Prostate gland (tissue), 2 donors: ENCODE measurements around the gene STK39. TPM values are rescaled to one million over a fixed set of nuclear protein-coding genes. Genes with fewer than 3 reads are reported as not detected.
A peak's percentile ranks its signal among the peaks of the same experiment; 100 is the strongest.

Experiments
- DNase-seq: peaks from one replicate; pipeline ENCODE4 v3.0.0-alpha.2; 2019; ENCODE audit warnings: low spot score
- H3K27ac ChIP-seq, 2 donors: fragments of 200-600 bp; sonication (generic); 2 replicates each; pipeline ENCODE4 v1.5.1; 2017 to 2019
- H3K27me3 ChIP-seq: fragments of 200-600 bp; sonication (generic); replicated peaks from 2 replicates; pipeline ENCODE4 v1.5.1; 2019; ENCODE audit not compliant: insufficient read depth
- H3K36me3 ChIP-seq, 2 donors: fragments of 200-600 bp; sonication (generic); 1 replicate in 1 of 2; 2 replicates in 1 of 2; pipeline versions ENCODE4 v1.5.1 to v1.8.1; 2017 to 2019
- H3K4me1 ChIP-seq: fragments of 200-600 bp; sonication (generic); replicated peaks from 2 replicates; pipeline ENCODE4 v1.5.1; 2019
- H3K4me3 ChIP-seq, 2 donors: fragments of 200-600 bp; sonication (generic); 2 replicates each; pipeline ENCODE4 v1.5.1; 2017 to 2019
- H3K9me3 ChIP-seq: fragments of 200-600 bp; sonication (generic); 2 replicates; pipeline ENCODE4 v1.5.1; 2017
- POLR2A ChIP-seq: fragments of 450-650 bp; IDR thresholded peaks from one replicate; pipeline ENCODE4 v1.6.1; 2016; ENCODE audit warnings: antibody characterized with exemption, mild to moderate bottlenecking
- POLR2AphosphoS5 ChIP-seq: sonication (generic); formaldehyde crosslinking; IDR thresholded peaks from one replicate; pipeline ENCODE4 v1.6.1; 2017; ENCODE audit warnings: antibody characterized with exemption
- WGBS: methylation state at CpG from one replicate; pipeline ENCODE4 v1.1.5; 2018; 5-methylcytosine and 5-hydroxymethylcytosine counted together
- intact Hi-C: fragments of 100-400 bp; cut with DNase I; formaldehyde crosslinking; loops from one replicate; pipeline ENCODE4 v1.14.2; 2022
- total RNA-seq, 2 donors: library from RNA; depleted of rRNA; stranded (reverse); fragments of >200 nt; gene quantifications; one replicate each; pipeline ENCODE4 v1.1.0, GENCODE V29; 2016
- TF ChIP-seq, protein P1 (sequence below), 4 experiments: fragments of 200-600 bp in 2 of 4; fragments of 450-650 bp in 2 of 4; sonication (generic) in 2 of 4; IDR thresholded peaks; 1 replicate in 3 of 4; 2 replicates in 1 of 4; pipeline ENCODE4 v1.5.1; 2016 to 2019; ENCODE audit warnings: antibody characterized with exemption in 4 of 4, mild to moderate bottlenecking in 2 of 4, moderate library complexity in 2 of 4

Gene STK39
- total RNA-seq, 2 donors from 2014 or later, result 32.2 to 54.7 TPM

- Histone ChIP-seq H3K4me3 (no peak overlapping the region), H3K4me1 (peaks cover 2% of the 10 kb centered on the region), H3K36me3 (no peaks in the 10 kb centered on the region), H3K27me3 (no peaks in the 10 kb centered on the region), H3K9me3 (no peaks in the 10 kb centered on the region), H3K27ac (no peak overlapping the region)
- WGBS, result 100% methylated on average over 2 of the region's 2 CpGs
- intact Hi-C loops, result no loop called here
- TF ChIP-seq, protein P1, sequence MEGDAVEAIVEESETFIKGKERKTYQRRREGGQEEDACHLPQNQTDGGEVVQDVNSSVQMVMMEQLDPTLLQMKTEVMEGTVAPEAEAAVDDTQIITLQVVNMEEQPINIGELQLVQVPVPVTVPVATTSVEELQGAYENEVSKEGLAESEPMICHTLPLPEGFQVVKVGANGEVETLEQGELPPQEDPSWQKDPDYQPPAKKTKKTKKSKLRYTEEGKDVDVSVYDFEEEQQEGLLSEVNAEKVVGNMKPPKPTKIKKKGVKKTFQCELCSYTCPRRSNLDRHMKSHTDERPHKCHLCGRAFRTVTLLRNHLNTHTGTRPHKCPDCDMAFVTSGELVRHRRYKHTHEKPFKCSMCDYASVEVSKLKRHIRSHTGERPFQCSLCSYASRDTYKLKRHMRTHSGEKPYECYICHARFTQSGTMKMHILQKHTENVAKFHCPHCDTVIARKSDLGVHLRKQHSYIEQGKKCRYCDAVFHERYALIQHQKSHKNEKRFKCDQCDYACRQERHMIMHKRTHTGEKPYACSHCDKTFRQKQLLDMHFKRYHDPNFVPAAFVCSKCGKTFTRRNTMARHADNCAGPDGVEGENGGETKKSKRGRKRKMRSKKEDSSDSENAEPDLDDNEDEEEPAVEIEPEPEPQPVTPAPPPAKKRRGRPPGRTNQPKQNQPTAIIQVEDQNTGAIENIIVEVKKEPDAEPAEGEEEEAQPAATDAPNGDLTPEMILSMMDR (IDR thresholded peaks at IDR 0.05), result no peak
- TF ChIP-seq POLR2A, result no peak
- no peak for TF ChIP-seq POLR2AphosphoS5
- DNase-seq, result no peak
These were observed 38.7 kb downstream of the STK39 start for GRCh38 chr2:168208652-168209051.

DNA sequence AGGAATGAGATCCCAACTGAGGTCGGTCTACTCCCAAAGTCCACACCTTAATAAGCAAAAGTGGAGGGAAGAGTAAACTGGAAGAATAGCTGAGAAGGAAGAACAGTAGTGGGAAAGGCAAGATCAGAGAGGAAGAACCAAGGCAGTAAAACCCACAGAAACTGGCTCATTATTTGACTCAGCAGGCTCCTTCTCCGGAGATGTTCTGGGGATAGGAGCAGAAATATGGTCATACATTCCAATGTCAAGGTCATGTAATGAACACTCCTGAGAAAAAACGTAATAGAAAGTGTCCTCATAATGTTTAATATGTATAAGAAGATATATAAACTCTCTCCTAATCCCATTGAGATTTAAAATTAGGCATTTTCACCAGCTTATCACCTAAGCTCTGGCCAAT lies 39.5 kb downstream of the STK39 start:
- intact Hi-C loops, result no loop called here

DNA sequence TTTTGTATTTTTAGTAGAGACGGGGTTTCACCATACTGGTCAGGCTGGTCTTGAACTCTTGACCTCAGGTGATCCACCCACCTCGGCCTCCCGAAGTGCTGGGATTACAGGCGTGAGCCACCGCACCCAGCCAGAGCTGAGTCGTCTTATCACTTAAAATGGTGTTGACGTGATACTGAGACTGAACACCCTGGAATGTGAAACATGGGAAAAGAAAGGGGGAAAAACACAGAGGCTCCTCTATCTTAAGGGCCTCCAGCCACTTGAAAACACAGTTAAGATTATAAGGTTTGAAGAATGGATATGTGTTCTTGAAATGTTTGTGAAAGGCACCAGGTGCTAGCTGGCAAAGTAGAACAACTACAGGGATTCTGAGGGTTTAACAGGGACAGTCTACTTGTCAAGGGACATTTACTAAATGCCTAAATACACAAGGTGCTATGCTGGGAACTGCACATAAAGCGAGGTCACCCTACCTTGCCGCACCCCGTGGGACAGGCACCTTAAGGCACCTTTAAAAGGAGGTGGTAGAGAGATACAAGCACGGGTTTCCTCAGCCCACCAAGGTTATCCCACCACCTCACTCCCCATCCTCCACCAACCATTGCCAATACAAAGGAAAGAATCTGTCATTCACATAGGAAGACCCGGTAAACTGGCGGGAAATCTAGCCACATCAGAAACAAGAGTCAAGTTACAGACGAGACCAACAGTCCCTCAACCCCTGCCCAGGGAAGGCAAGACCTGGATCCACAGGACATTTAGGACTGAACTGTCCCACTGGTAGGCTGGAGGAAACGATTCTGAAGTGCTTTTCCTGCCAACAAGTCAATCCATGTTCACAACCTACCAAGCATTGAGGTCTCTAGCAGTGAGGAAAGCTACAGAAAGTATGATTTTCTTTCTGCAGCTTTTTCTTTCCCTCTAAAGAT lies 43.4 kb downstream of the STK39 start:
- H3K36me3 ChIP-seq, result no peaks in the 10 kb centered on the region
- no peak overlapping the region for H3K27ac ChIP-seq

More for the DNA sequence above, 39.5 kb downstream of the STK39 start:
- 76% methylated on average over 3 of the region's 3 CpGs for WGBS
- Histone ChIP-seq H3K4me1 (peaks cover 2% of the 10 kb centered on the region), H3K9me3 (no peaks in the 10 kb centered on the region), H3K27me3 (no peaks in the 10 kb centered on the region), H3K27ac (no peak overlapping the region), H3K4me3 (no peak overlapping the region), H3K36me3 (no peaks in the 10 kb centered on the region)
- TF ChIP-seq POLR2AphosphoS5 (no peak), POLR2A (no peak)
- TF ChIP-seq, protein P1 (IDR thresholded peaks at IDR 0.05), result no peak
- DNase-seq, result no peak

GRCh38 chr2:168201584-168202116 lies 45.7 kb downstream of the STK39 start:
- 60% methylated on average over 5 of the region's 5 CpGs for WGBS
- DNase-seq, result no peak
- Histone ChIP-seq H3K27me3 (no peaks in the 10 kb centered on the region), H3K4me1 (peaks cover 6% of the 10 kb centered on the region), H3K27ac (peak overlapping the region; percentile 6 to 59), H3K36me3 (no peaks in the 10 kb centered on the region), H3K9me3 (no peaks in the 10 kb centered on the region), H3K4me3 (no peak overlapping the region)
- no peak for TF ChIP-seq POLR2A
- TF ChIP-seq POLR2AphosphoS5, result no peak
- TF ChIP-seq, protein P1 (IDR thresholded peaks at IDR 0.05), result no peak
- intact Hi-C loops, result no loop called here

More for the DNA sequence above, 43.4 kb downstream of the STK39 start:
- TF ChIP-seq POLR2A (no peak), POLR2AphosphoS5 (no peak)
- TF ChIP-seq, protein P1 (IDR thresholded peaks at IDR 0.05), result no peak
- H3K4me1 ChIP-seq, result peaks cover 8% of the 10 kb centered on the region
- intact Hi-C loops, result no loop called here
- no peak for DNase-seq
- no peak overlapping the region for H3K4me3 ChIP-seq
- WGBS, result 90% methylated on average over 15 of the region's 15 CpGs
- no peaks in the 10 kb centered on the region for H3K27me3 ChIP-seq
- H3K9me3 ChIP-seq, result no peaks in the 10 kb centered on the region
